Neural cell (in vitro differentiated cells): Measurements from ENCODE around the gene BCAP31.
"Not testable (repeated sequence)": the region's sequence is repeated elsewhere in the genome, so short reads cannot be mapped to it uniquely, and the experiment has no call there.

Experiments
- CTCF ChIP-seq: fragments of 450-650 bp; IDR thresholded peaks from 2 replicates; pipeline ENCODE4 v1.5.1; 2014; ENCODE audit warnings: antibody characterized with exemption, mild to moderate bottlenecking, moderate library complexity; ENCODE audit not compliant: poor library complexity, severe bottlenecking
- EP300 ChIP-seq: fragments of 450-650 bp; conservative IDR thresholded peaks from 2 replicates; pipeline ENCODE4 v1.6.1; 2014; ENCODE audit warnings: antibody characterized with exemption, mild to moderate bottlenecking, moderate library complexity; ENCODE audit not compliant: poor library complexity, severe bottlenecking
- EZH2 ChIP-seq: fragments of 200-600, 300-800 bp; shearing (Covaris generic), sonication (generic); IDR thresholded peaks from 2 replicates; pipeline ENCODE4 v1.6.1; 2014; ENCODE audit warnings: antibody characterized with exemption, low read length, borderline replicate concordance, mild to moderate bottlenecking; ENCODE audit not compliant: insufficient read depth, poor library complexity, severe bottlenecking
- POLR2AphosphoS5 ChIP-seq: IDR thresholded peaks from 2 replicates; pipeline ENCODE4 v1.6.1; 2012
- RAD21 ChIP-seq: fragments of 450-650 bp; conservative IDR thresholded peaks from 2 replicates; pipeline ENCODE4 v1.6.1; 2014; ENCODE audit warnings: antibody characterized with exemption, mild to moderate bottlenecking, moderate library complexity
- TF ChIP-seq, protein P1 (sequence below): IDR thresholded peaks from 2 replicates; pipeline ENCODE4 v1.6.1; 2012; ENCODE audit warnings: borderline replicate concordance

DNA sequence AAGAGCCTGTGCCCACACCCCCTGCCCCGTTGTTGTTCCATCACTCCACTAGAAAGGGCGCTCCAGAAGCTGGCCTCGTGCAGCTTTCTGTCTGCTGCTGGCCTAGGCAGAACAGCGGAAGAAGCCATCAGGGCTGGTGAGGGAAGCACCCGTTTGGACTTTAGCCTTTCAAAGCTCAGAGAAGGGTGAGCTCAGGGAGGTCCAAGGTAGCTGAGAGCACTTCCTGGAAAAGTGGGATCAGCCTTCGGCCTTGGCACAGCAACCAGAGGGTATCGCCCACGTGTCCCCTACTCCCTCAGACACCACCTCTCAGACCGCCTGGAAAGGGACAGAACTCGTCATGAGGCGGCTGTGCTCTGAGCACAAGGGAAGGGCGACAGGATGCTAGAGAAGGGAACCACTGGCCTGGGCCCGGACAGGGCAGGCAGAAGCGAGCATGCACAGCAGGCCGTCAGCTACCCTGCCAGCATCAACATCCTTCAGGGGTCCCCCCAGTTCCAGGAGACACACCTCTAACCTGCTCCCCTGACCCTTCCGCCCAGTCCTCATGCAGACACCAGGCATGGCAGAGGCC lies 24.9 kb downstream of the BCAP31 start:
- not testable (repeated sequence) for TF ChIP-seq CTCF, EZH2, EP300, RAD21, POLR2AphosphoS5
- TF ChIP-seq, protein P1, sequence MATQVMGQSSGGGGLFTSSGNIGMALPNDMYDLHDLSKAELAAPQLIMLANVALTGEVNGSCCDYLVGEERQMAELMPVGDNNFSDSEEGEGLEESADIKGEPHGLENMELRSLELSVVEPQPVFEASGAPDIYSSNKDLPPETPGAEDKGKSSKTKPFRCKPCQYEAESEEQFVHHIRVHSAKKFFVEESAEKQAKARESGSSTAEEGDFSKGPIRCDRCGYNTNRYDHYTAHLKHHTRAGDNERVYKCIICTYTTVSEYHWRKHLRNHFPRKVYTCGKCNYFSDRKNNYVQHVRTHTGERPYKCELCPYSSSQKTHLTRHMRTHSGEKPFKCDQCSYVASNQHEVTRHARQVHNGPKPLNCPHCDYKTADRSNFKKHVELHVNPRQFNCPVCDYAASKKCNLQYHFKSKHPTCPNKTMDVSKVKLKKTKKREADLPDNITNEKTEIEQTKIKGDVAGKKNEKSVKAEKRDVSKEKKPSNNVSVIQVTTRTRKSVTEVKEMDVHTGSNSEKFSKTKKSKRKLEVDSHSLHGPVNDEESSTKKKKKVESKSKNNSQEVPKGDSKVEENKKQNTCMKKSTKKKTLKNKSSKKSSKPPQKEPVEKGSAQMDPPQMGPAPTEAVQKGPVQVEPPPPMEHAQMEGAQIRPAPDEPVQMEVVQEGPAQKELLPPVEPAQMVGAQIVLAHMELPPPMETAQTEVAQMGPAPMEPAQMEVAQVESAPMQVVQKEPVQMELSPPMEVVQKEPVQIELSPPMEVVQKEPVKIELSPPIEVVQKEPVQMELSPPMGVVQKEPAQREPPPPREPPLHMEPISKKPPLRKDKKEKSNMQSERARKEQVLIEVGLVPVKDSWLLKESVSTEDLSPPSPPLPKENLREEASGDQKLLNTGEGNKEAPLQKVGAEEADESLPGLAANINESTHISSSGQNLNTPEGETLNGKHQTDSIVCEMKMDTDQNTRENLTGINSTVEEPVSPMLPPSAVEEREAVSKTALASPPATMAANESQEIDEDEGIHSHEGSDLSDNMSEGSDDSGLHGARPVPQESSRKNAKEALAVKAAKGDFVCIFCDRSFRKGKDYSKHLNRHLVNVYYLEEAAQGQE = not testable (repeated sequence)
